Naive thymus-derived CD4-positive, alpha-beta T cell (primary cell): ENCODE measurements around the gene LPA. TPM values are rescaled to one million over a fixed set of nuclear protein-coding genes. Genes with fewer than 3 reads are reported as not detected.
A peak's percentile ranks its signal among the peaks of the same experiment; 100 is the strongest.
"Not testable (repeated sequence)": the region's sequence is repeated elsewhere in the genome, so short reads cannot be mapped to it uniquely, and the experiment has no call there.

Experiments
- ATAC-seq: fragments of 150-1000 bp; cut with Tn5 transposase; 2 replicates; pipeline ENCODE4 v1.10.0; 2021; ENCODE audit warnings: mild to moderate bottlenecking, moderate library complexity
- CTCF ChIA-PET: fragments of 350-600 bp; sonication (Branson Sonifier 250); formaldehyde crosslinking; loops from one replicate; lab custom pipeline; 2021; ENCODE audit warnings: antibody characterized with exemption; lab: Charles Lee
- POLR2A ChIA-PET: fragments of 350-600 bp; sonication (Branson Sonifier 250); formaldehyde crosslinking; loops from one replicate; lab custom pipeline; 2021; ENCODE audit warnings: antibody characterized with exemption, inconsistent platforms; lab: Charles Lee
- DNase-seq, 9 donors: peaks; one replicate each; pipeline versions ENCODE4 v3.0.0 to v3.0.0-alpha.2; 2020 to 2022; ENCODE audit warnings: mixed read lengths in 1 of 9
- H3K27ac ChIP-seq: one replicate; pipeline ENCODE4 v1.7.0; 2013; ENCODE audit warnings: mild to moderate bottlenecking, low read depth, low read length, moderate library complexity
- H3K27me3 ChIP-seq, 2 donors: one replicate each; pipeline ENCODE4 v1.7.0; 2013; ENCODE audit warnings: low read length in 2 of 2, mild to moderate bottlenecking in 2 of 2, moderate library complexity in 2 of 2; ENCODE audit not compliant: control insufficient read depth in 2 of 2, insufficient read depth in 2 of 2
- H3K36me3 ChIP-seq, 3 experiments: 1 replicate in 2 of 3; 2 replicates in 1 of 3; pipeline ENCODE4 v1.7.0; 2013; ENCODE audit warnings: low read length in 3 of 3, mild to moderate bottlenecking in 3 of 3, moderate library complexity in 1 of 3; ENCODE audit not compliant: insufficient read depth in 3 of 3, control insufficient read depth in 2 of 3
- H3K4me1 ChIP-seq, 2 donors: one replicate each; pipeline ENCODE4 v1.7.0; 2013; ENCODE audit warnings: low read length in 2 of 2, mild to moderate bottlenecking in 2 of 2, moderate library complexity in 1 of 2; ENCODE audit not compliant: control insufficient read depth in 2 of 2, insufficient read depth in 2 of 2
- H3K4me3 ChIP-seq: 2 replicates; pipeline ENCODE4 v1.7.0; 2013; ENCODE audit warnings: mild to moderate bottlenecking, low read length
- H3K9me3 ChIP-seq, 3 experiments: 1 replicate in 2 of 3; 2 replicates in 1 of 3; pipeline ENCODE4 v1.7.0; 2013; ENCODE audit warnings: low read length in 3 of 3; ENCODE audit not compliant: control insufficient read depth in 2 of 3
- H3K27ac Mint-ChIP-seq, 9 donors: one replicate each; pipeline ENCODE4 v1.8.0; 2020 to 2022; ENCODE audit warnings: mixed read lengths in 9 of 9, mild to moderate bottlenecking in 8 of 9, moderate library complexity in 5 of 9, inconsistent platforms in 2 of 9
- H3K27me3 Mint-ChIP-seq, 5 donors: one replicate each; pipeline ENCODE4 v1.8.0; 2021 to 2022; ENCODE audit warnings: mixed read lengths in 5 of 5, mild to moderate bottlenecking in 1 of 5
- H3K36me3 Mint-ChIP-seq, 5 donors: one replicate each; pipeline ENCODE4 v1.8.0; 2020 to 2022; ENCODE audit warnings: mixed read lengths in 5 of 5, mild to moderate bottlenecking in 3 of 5, inconsistent platforms in 1 of 5
- H3K4me1 Mint-ChIP-seq, 7 donors: one replicate each; pipeline ENCODE4 v1.8.0; 2020 to 2022; ENCODE audit warnings: mixed read lengths in 7 of 7, mild to moderate bottlenecking in 3 of 7, inconsistent platforms in 1 of 7
- H3K4me3 Mint-ChIP-seq, 10 donors: one replicate each; pipeline ENCODE4 v1.8.0; 2020 to 2022; ENCODE audit warnings: mild to moderate bottlenecking in 10 of 10, mixed read lengths in 10 of 10, moderate library complexity in 6 of 10, inconsistent platforms in 2 of 10
- H3K9me3 Mint-ChIP-seq, 11 donors: one replicate each; pipeline ENCODE4 v1.8.0; 2020 to 2022; ENCODE audit warnings: mixed read lengths in 11 of 11, mild to moderate bottlenecking in 4 of 11, inconsistent platforms in 1 of 11, moderate library complexity in 1 of 11
- intact Hi-C, 2 donors: fragments of 100-400 bp; cut with micrococcal nuclease; formaldehyde crosslinking; loops; one replicate each; pipeline ENCODE4 v1.15.1; 2023
- polyA plus RNA-seq, 2 donors: library from polyadenylated mRNA; unstranded; fragments of 300-500 nt; fragmentation: Illumina TruSeq; gene quantifications; one replicate each; pipeline ENCODE4 v1.2.3, GENCODE V29; 2021
- total RNA-seq, 6 experiments: library from RNA in 5 of 6; stranded (reverse) in 5 of 6; gene quantifications; 1 replicate in 5 of 6; 2 replicates in 1 of 6; pipeline ENCODE4 v1.2.3 and lab custom pipeline; 2021 to 2026

The LPA gene
- total and polyA plus RNA-seq, 7 experiments from 2014 or later: not detected

DNA sequence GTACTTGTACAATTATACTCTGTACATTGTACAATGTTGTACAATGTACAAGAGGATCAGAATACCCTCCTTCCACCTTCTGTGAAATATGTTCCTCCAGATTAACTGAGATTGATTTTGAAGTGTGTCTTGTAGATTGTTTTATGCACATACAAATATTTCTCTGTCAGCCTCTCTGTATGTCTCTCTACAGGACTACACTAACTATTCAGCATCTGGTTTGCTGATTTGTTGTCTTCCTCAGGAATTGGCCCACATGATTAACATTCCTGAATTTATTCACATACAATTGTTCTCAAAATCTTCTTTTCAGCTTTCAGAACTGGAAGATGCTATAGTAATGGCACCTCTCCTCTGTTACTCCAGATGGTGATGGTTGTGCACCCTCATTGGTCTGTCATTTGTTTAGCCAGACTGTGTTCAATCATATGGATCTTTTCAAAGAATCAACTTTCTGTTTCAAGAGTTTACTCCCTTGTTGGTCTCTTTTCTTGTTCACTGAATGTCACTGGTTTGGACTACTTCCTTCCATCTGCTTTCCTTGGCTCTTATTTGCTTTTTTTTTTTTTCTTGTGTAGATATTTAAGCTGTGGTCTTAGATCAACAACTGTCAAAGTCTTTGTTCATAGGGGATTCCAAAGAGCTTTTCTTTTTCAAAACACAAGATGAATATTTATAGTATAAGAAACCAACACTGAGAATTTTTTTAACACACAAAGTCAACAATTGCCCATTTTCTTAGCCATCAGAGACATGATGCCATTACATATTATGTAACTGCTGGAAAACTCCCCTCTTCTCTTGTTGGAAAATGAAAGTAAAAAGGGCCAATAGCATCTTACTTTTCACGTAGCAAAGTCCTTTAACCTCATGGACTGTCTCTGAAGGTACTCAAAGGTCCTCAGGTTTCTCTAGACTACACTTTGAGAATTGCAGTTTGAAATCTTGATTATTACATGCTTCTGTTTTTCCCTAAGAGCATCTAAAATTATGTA, 67.9 kb downstream of the LPA start:
- ATAC-seq (no peak), DNase-seq (no peak)
- Histone ChIP-seq H3K27ac (no peak overlapping the region), H3K27me3 (no peaks in the 10 kb centered on the region), H3K36me3 (no peaks in the 10 kb centered on the region), H3K4me1 (no peaks in the 10 kb centered on the region), H3K9me3 (no peaks in the 10 kb centered on the region), H3K4me3 (no peak overlapping the region)
- Mint-ChIP-seq H3K4me1 (no peaks in the 10 kb centered on the region), H3K4me3 (no peak overlapping the region), H3K36me3 (peaks cover 0 to 7% (median 0%) of the 10 kb centered on the region in 5 donors), H3K9me3 (peaks cover 0 to 6% (median 0%) of the 10 kb centered on the region in 11 donors), H3K27me3 (peaks cover 0 to 55% (median 38%) of the 10 kb centered on the region in 5 donors), H3K27ac (peak overlapping the region in 1 of 9 donors; percentile 42)
- POLR2A ChIA-PET: no interaction called here
- CTCF ChIA-PET: no interaction called here
- intact Hi-C loops: no loop called here

DNA sequence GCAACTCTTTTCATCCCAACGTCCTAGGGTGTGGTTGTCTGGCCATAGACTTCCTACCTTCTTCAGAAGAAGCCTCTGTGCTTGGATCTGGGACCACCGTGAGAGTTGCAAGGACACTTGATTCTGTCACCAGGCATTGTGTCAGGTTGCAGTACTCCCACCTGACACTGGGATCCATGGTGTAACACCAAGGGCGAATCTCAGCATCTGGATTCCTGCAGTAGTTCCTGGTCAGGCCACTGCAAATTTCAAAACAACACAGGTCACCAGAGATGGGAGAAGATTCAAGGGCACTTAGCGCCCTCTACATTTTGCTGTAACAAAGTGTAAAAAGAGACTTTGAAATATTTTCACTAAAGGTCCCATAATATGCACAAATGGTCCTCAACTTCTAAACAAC, 68.8 kb downstream of the LPA start:
- H3K4me1 ChIP-seq, H3K27ac ChIP-seq, H3K4me3 ChIP-seq, ATAC-seq, H3K27me3 ChIP-seq, H3K4me1 Mint-ChIP-seq, DNase-seq, H3K27ac Mint-ChIP-seq, H3K9me3 Mint-ChIP-seq, H3K9me3 ChIP-seq, POLR2A ChIA-PET, H3K36me3 Mint-ChIP-seq, intact Hi-C loops, H3K36me3 ChIP-seq, H3K4me3 Mint-ChIP-seq, CTCF ChIA-PET: not testable (repeated sequence)
- H3K27me3 Mint-ChIP-seq: peaks cover 0 to 58% (median 37%) of the 10 kb centered on the region in 5 donors

DNA sequence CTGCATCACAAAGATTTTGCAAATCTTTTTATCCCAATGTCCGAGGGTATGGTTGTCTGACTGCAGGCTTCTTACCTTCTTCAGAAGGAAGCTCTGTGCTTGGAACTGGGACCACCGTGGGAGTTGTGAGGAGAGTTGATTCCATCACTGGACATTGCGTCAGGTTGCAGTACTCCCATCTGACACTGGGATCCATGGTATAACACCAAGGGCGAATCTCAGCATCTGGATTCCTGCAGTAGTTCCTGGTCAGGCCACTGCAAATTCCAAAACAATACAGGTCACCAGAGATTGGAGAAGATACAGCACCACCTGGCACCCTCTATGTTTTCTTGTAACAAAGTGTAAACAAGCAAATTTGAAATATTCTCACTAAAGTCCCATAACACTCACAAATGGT, 77.7 kb downstream of the LPA start:
- ChIA-PET CTCF (no interaction called here), POLR2A (no interaction called here)
- Mint-ChIP-seq H3K36me3 (peaks cover 0 to 11% (median 0%) of the 10 kb centered on the region in 5 donors), H3K27ac (no peak overlapping the region), H3K4me1 (no peaks in the 10 kb centered on the region), H3K9me3 (peaks cover 0 to 16% (median 5%) of the 10 kb centered on the region in 11 donors), H3K27me3 (peaks cover 9 to 58% (median 33%) of the 10 kb centered on the region in 5 donors), H3K4me3 (no peak overlapping the region)
- Histone ChIP-seq H3K27me3 (no peaks in the 10 kb centered on the region), H3K36me3 (no peaks in the 10 kb centered on the region), H3K9me3 (no peaks in the 10 kb centered on the region), H3K27ac (no peak overlapping the region), H3K4me3 (no peak overlapping the region), H3K4me1 (no peaks in the 10 kb centered on the region)
- intact Hi-C loops: no loop called here
- ATAC-seq: no peak
- DNase-seq: no peak

DNA sequence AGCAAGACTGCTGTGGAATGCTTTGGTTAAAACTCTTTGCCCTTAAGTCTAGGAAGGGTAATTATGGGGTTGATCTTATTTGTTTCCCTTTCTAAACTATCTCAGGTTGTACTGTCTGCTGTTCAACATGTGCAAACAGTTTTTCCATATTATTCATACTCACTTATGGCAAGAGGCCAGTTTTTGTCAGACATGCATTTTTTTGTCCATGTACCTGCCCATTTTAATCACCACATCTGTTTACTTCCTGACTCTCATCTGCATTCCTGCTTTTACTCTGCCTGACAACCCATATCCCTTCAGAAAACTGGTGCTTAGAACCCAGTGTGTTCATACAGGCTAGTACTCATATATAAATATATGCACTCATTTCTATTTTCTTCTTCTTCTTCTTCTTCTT, 80.3 kb downstream of the LPA start:
- ChIA-PET POLR2A (no interaction called here), CTCF (no interaction called here)
- H3K9me3 ChIP-seq: no peaks in the 10 kb centered on the region
- H3K27me3 ChIP-seq: no peaks in the 10 kb centered on the region
- H3K4me3 ChIP-seq: no peak overlapping the region
- DNase-seq: no peak
- peaks cover 0 to 10% (median 0%) of the 10 kb centered on the region in 5 donors for H3K36me3 Mint-ChIP-seq
- ATAC-seq: no peak
- intact Hi-C loops: no loop called here
- no peak overlapping the region for H3K27ac ChIP-seq
- H3K27me3 Mint-ChIP-seq: peaks cover 14 to 62% (median 39%) of the 10 kb centered on the region in 5 donors
- no peaks in the 10 kb centered on the region for H3K4me1 ChIP-seq
- H3K4me1 Mint-ChIP-seq: no peaks in the 10 kb centered on the region
- H3K36me3 ChIP-seq: no peaks in the 10 kb centered on the region
- H3K27ac Mint-ChIP-seq: no peak overlapping the region
- H3K4me3 Mint-ChIP-seq: no peak overlapping the region
- H3K9me3 Mint-ChIP-seq: peaks cover 0 to 16% (median 5%) of the 10 kb centered on the region in 11 donors

DNA sequence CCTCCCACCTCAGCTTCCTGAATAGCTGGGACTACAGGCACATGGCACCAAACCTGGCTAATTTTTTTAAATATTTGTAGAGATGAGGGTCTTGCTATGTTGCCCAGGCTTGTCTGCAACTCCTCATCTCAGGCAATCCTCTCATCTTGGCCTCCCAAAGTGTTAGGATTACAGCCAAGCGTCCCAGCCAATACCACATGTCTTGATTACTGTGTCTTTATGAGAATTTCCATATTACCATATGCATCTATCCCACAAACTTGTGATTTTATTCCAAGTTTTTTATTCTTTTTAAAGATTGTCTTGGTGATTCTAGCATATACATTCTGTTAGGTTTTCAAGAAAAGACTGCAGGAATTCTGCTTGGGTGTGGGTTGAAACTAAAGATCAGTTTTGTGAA, 82.7 kb downstream of the LPA start:
- Mint-ChIP-seq H3K4me3 (no peak overlapping the region), H3K9me3 (peaks cover 0 to 16% (median 5%) of the 10 kb centered on the region in 11 donors), H3K27ac (no peak overlapping the region), H3K27me3 (peaks cover 14 to 54% (median 23%) of the 10 kb centered on the region in 5 donors), H3K36me3 (peaks cover 0 to 7% (median 0%) of the 10 kb centered on the region in 5 donors), H3K4me1 (no peaks in the 10 kb centered on the region)
- ChIA-PET POLR2A (no interaction called here), CTCF (no interaction called here)
- Histone ChIP-seq H3K27ac (no peak overlapping the region), H3K27me3 (no peaks in the 10 kb centered on the region), H3K9me3 (no peaks in the 10 kb centered on the region), H3K4me3 (no peak overlapping the region), H3K36me3 (no peaks in the 10 kb centered on the region), H3K4me1 (no peaks in the 10 kb centered on the region)
- no peak for DNase-seq
- intact Hi-C loops: no loop called here
- no peak for ATAC-seq

DNA sequence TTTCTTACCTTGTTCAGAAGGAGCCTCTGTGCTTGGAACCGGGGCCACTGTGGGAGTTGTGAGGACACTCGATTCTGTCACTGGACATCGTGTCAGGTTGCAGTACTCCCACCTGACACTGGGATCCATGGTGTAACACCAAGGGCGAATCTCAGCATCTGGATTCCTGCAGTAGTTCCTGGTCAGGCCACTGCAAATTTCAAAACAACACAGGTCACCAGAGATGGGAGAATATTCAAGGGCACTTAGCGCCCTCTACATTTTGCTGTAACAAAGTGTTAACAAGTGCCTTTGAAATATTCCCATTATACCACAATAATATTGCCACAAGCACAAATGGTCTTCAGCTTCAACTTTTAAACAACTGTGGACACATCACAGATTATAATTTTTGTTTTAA, 85.6 kb downstream of the LPA start:
- Mint-ChIP-seq H3K27me3 (peaks cover 13 to 59% (median 36%) of the 10 kb centered on the region in 5 donors), H3K9me3 (peaks cover 0 to 22% (median 9%) of the 10 kb centered on the region in 11 donors), H3K36me3 (peaks cover 0 to 11% (median 0%) of the 10 kb centered on the region in 5 donors)
- H3K27ac ChIP-seq, H3K27ac Mint-ChIP-seq, H3K9me3 ChIP-seq, H3K36me3 ChIP-seq, H3K4me3 Mint-ChIP-seq, CTCF ChIA-PET, ATAC-seq, POLR2A ChIA-PET, H3K27me3 ChIP-seq, H3K4me3 ChIP-seq, DNase-seq, intact Hi-C loops, H3K4me1 ChIP-seq, H3K4me1 Mint-ChIP-seq: not testable (repeated sequence)
